MCF 10A (cell line): Measurements from ENCODE around the gene TDRD9. TPM values are rescaled to one million over a fixed set of nuclear protein-coding genes. Genes with fewer than 3 reads are reported as not detected.

ENCODE experiments used
- BruUV-seq: library from RNA; stranded (reverse); fragments of 400-500 nt; replicated peaks from 2 replicates; lab custom pipeline; 2021; lab: Mats Ljungman, UMichigan
- CTCF ChIA-PET: fragments of 300-600 bp; sonication (Branson Sonifier 250); formaldehyde crosslinking; extraction: SDS; loops from one replicate; lab custom pipeline; 2021; ENCODE audit warnings: antibody characterized with exemption, inconsistent platforms; lab: Yijun Ruan, JAX
- POLR2A ChIA-PET: fragments of 300-600, 350-650 bp; sonication (Branson Sonifier 250); formaldehyde crosslinking; extraction: SDS; loops from one replicate; lab custom pipeline; 2020; ENCODE audit warnings: antibody characterized with exemption, inconsistent platforms; lab: Yijun Ruan, JAX
- DNase-seq: peaks from one replicate; pipeline ENCODE4 v3.0.0-alpha.2; 2018; ENCODE audit not compliant: unreplicated experiment
- H3K27ac Mint-ChIP-seq: one replicate; pipeline ENCODE4 v1.8.0; 2022; ENCODE audit warnings: mild to moderate bottlenecking, low read depth, mixed read lengths; ENCODE audit not compliant: unreplicated experiment
- H3K27me3 Mint-ChIP-seq: one replicate; pipeline ENCODE4 v1.8.0; 2022; ENCODE audit warnings: mixed read lengths; ENCODE audit not compliant: insufficient read depth, unreplicated experiment
- H3K36me3 Mint-ChIP-seq: one replicate; pipeline ENCODE4 v1.8.0; 2022; ENCODE audit warnings: mild to moderate bottlenecking, moderate library complexity, mixed read lengths; ENCODE audit not compliant: insufficient read depth, unreplicated experiment
- H3K4me1 Mint-ChIP-seq: one replicate; pipeline ENCODE4 v1.8.0; 2022; ENCODE audit warnings: mixed read lengths; ENCODE audit not compliant: insufficient read depth, unreplicated experiment
- H3K4me3 Mint-ChIP-seq: one replicate; pipeline ENCODE4 v1.8.0; 2022; ENCODE audit warnings: mild to moderate bottlenecking, moderate library complexity, mixed read lengths; ENCODE audit not compliant: unreplicated experiment
- H3K9me3 Mint-ChIP-seq: one replicate; pipeline ENCODE4 v1.8.0; 2022; ENCODE audit warnings: mixed read lengths; ENCODE audit not compliant: unreplicated experiment
- intact Hi-C: fragments of 100-400 bp; cut with micrococcal nuclease; formaldehyde crosslinking; loops from 2 replicates; pipeline ENCODE4 v1.14.1; 2022
- total RNA-seq: library from RNA; stranded (reverse); gene quantifications from 2 replicates; pipeline ENCODE4 v1.2.3, GENCODE V29; 2022
- TF ChIP-seq, protein P1 (sequence below): fragments of 200-600 bp; IDR thresholded peaks from one replicate; pipeline ENCODE4 v1.8.0; 2022; ENCODE audit warnings: antibody characterized with exemption, mild to moderate bottlenecking; ENCODE audit not compliant: unreplicated experiment

The TDRD9 gene
- total RNA-seq, 1 experiment from 2014 or later = 0.40 TPM

DNA sequence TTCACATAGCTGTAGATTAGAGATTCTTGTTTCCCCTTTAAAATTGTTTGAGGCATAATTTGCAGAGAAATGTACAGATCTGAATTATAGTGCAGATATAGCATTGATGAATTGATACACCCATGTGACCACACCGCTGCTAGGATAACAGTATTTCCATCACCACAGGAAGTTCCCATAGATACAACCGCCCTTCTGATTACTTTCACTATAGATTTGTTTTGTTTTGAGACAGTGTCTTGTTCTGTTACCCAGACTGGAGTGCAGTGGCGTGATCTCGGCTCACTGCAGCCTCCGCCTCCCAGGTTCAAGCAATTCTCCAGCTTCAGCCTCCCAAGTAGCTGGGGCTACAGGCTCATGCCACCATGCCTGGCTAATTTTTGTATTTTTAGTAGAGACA is 148.5 kb downstream of the TDRD9 start:
- H3K27me3 Mint-ChIP-seq = no peaks in the 10 kb centered on the region
- ChIA-PET POLR2A (no interaction called here), CTCF (interaction anchor here (0.7 to 6.3 kb wide), 14 partner anchors 11 to 1093 kb away, joined by 3 to 156 read pairs (median 6); no protein-coding TSS in a partner anchor)
- H3K4me3 Mint-ChIP-seq = no peak overlapping the region
- H3K4me1 Mint-ChIP-seq = no peaks in the 10 kb centered on the region
- DNase-seq = no peak
- TF ChIP-seq, protein P1, sequence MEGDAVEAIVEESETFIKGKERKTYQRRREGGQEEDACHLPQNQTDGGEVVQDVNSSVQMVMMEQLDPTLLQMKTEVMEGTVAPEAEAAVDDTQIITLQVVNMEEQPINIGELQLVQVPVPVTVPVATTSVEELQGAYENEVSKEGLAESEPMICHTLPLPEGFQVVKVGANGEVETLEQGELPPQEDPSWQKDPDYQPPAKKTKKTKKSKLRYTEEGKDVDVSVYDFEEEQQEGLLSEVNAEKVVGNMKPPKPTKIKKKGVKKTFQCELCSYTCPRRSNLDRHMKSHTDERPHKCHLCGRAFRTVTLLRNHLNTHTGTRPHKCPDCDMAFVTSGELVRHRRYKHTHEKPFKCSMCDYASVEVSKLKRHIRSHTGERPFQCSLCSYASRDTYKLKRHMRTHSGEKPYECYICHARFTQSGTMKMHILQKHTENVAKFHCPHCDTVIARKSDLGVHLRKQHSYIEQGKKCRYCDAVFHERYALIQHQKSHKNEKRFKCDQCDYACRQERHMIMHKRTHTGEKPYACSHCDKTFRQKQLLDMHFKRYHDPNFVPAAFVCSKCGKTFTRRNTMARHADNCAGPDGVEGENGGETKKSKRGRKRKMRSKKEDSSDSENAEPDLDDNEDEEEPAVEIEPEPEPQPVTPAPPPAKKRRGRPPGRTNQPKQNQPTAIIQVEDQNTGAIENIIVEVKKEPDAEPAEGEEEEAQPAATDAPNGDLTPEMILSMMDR = no peak
- intact Hi-C loops = no loop called here
- H3K36me3 Mint-ChIP-seq = no peaks in the 10 kb centered on the region
- H3K27ac Mint-ChIP-seq = no peak overlapping the region
- BruUV-seq = no TSS peak
- peaks cover 15% of the 10 kb centered on the region for H3K9me3 Mint-ChIP-seq

DNA sequence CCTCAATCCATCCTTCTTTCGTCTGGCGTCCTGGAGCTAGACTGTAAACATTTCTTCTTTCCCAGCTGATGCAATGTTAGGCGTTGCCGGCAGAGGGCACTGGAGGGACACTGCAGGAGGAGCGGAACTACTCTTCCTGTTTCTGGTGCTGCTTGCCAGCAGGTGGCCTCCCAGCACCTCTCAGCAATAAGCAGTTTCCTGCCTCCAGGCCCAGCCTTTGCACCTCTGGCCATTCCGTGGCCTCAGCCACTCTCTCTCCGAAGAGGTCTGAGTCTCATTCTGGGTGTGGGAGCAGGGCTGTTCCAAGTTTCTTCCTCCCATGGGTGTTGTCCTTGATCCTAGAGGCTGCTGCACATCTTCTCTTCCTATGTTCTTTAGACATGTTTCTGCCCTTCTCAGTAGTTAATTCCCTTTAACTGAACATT is 149.8 kb downstream of the TDRD9 start:
- H3K9me3 Mint-ChIP-seq = peaks cover 8% of the 10 kb centered on the region
- POLR2A ChIA-PET = interaction anchor here (0.5 to 1.0 kb wide), 5 partner anchors 23 to 747 kb away, joined by 3 to 6 read pairs (median 3); no protein-coding TSS in a partner anchor
- H3K27ac Mint-ChIP-seq = no peak overlapping the region
- intact Hi-C loops = loop anchor here (1.0 kb wide), 4 partner anchors 53 to 562 kb away; no protein-coding TSS in a partner anchor
- no peaks in the 10 kb centered on the region for H3K27me3 Mint-ChIP-seq
- no peaks in the 10 kb centered on the region for H3K36me3 Mint-ChIP-seq
- DNase-seq = peak; percentile 86
- no TSS peak for BruUV-seq
- no peak overlapping the region for H3K4me3 Mint-ChIP-seq
- TF ChIP-seq, protein P1 = peak; percentile 100
- CTCF ChIA-PET = interaction anchor here (0.6 to 6.3 kb wide), 53 partner anchors 8 to 1026 kb away, joined by 3 to 156 read pairs (median 4); no protein-coding TSS in a partner anchor
- H3K4me1 Mint-ChIP-seq = no peaks in the 10 kb centered on the region

DNA sequence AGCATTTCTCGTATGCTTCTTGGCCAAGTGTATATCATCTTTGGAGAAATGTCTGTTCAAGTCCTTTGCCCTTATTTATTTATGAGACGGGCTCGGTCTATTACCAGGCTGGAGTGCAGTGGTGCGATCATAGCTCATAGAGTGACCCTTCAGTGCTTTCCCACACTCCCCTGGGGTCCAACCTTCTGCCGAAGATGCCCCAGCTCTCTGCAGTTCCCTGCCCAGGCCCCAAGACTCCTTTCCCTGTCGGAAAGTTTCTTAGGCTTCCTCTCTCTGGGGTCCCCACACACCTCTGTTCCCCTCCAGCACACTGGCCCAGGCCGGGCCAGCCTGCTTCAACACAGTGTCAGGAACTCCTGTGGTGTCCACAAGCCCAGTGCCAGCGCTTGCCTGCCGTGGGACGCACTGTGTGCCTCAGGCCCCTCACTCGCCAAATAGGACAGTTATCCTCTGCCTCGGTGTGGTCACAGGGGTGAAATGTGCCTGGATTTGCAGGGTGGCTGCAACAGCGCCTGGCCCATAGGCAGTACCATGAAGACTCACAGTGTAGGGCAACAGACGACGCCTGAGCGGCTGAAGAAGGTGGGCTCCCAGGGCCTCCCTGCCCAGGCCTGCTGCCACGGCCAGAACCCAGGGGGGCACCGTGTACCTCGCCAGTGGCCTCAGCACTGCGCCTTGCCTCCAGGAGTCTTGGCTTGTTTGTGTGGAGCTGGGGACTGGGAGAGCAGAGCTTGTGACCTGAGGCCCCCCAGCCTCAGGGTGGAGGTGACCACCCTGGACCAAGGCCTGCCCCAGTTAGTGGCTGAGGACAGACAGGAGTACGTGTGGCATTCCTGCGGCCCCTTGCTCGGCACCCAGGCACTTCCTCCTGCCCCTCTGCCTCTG is 152.4 kb downstream of the TDRD9 start:
- CTCF ChIA-PET = interaction anchor here (0.6 to 6.3 kb wide), 5 partner anchors 13 to 486 kb away, joined by 3 to 156 read pairs (median 4); no protein-coding TSS in a partner anchor

More for the DNA sequence above, 152.4 kb downstream of the TDRD9 start:
- H3K4me3 Mint-ChIP-seq = no peak overlapping the region
- no peaks in the 10 kb centered on the region for H3K9me3 Mint-ChIP-seq
- H3K36me3 Mint-ChIP-seq = no peaks in the 10 kb centered on the region
- no peaks in the 10 kb centered on the region for H3K4me1 Mint-ChIP-seq
- TF ChIP-seq, protein P1 = no peak
- POLR2A ChIA-PET = no interaction called here
- H3K27ac Mint-ChIP-seq = no peak overlapping the region
- H3K27me3 Mint-ChIP-seq = no peaks in the 10 kb centered on the region
- intact Hi-C loops = no loop called here
- BruUV-seq = no TSS peak
- DNase-seq = no peak
